ENCODE results near the gene NOC3L.

Gene NOC3L

DNA sequence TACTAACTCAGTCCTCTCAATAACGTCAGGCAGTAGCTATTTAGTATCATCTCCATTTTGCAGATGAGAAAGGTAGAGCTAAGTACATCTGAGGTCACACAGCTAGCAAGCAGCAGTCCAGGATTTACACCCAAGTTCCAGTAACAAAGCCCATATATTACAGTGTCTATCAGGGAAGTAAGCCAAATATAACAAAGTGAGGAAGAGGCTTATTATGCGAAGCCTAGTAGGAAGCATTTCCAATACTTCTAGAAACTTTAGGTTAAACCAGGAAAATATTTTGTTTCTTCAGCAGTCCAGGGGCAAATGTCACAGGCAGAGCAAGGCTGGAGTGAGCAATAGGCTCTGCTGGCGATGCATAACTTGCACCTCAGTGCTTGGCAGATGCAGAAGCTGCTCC is 53.9 kb downstream of the NOC3L start:
- H3K9me3 Mint-ChIP-seq = no peaks in the 10 kb centered on the region
- no peak for DNase-seq
- H3K4me3 Mint-ChIP-seq = no peak overlapping the region
- no peak overlapping the region for H3K27ac Mint-ChIP-seq
- H3K27me3 Mint-ChIP-seq = peaks cover 45 to 70% of the 10 kb centered on the region in 2 donors
- peaks cover 2 to 3% of the 10 kb centered on the region in 2 donors for H3K36me3 Mint-ChIP-seq
- ATAC-seq (replicated peaks) = no peak
- no peaks in the 10 kb centered on the region for H3K4me1 Mint-ChIP-seq

- ATAC-seq (replicated peaks) = no peak
These were observed 55.6 kb downstream of the NOC3L start for GRCh38 chr10:94307046-94307615.

DNA sequence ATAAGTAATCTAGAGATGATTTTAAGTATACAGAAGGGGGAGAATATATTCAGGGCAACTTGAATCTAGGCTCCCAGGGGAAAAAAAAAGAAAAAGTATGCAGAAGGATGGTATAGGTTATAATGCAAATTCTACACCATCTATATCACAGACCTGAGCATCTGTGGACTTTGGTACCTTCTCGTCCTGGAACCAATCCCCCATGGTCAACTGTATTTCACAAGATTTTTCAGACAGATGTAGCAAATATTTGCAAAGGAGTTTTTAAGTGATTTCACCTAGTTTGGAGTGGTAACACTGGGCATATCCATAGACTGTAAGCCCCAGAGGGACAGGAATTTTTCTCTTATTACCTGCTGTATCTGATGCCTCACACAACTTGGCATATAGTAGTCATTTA is 58.8 kb downstream of the NOC3L start:
- H3K27me3 Mint-ChIP-seq = peaks cover 29 to 72% of the 10 kb centered on the region in 2 donors
- no peaks in the 10 kb centered on the region for H3K36me3 Mint-ChIP-seq
- no peak overlapping the region for H3K27ac Mint-ChIP-seq
- H3K4me1 Mint-ChIP-seq = peaks cover 0 to 7% of the 10 kb centered on the region in 2 donors
- ATAC-seq (replicated peaks) (no peak), DNase-seq (no peak)
- H3K9me3 Mint-ChIP-seq = no peaks in the 10 kb centered on the region
- H3K4me3 Mint-ChIP-seq = no peak overlapping the region

More at GRCh38 chr10:94307046-94307615, 55.6 kb downstream of the NOC3L start:
- Mint-ChIP-seq H3K36me3 (peaks cover 0 to 2% of the 10 kb centered on the region in 2 donors), H3K9me3 (no peaks in the 10 kb centered on the region), H3K4me3 (no peak overlapping the region), H3K27ac (no peak overlapping the region), H3K27me3 (peaks cover 41 to 78% of the 10 kb centered on the region in 2 donors), H3K4me1 (no peaks in the 10 kb centered on the region)
- no peak for DNase-seq

DNA sequence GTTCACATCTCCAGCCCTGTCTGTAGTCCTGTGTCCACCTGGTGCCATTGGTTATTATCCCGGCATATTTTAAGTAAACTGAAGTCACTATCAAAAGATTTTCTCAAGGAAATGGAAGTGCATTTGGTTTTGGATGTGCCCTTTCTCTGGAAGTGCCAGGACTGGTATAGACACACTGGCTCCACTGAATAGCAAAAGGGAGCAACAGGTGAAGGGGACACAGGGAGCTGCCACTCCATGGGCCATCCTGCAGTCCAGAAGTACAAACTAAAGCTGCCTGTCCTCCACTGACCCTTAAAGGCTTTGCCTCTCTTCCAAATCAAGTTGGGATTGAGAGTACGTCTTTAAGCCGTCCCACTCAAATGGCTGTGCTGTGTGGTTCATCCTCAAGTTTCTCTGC is 62.7 kb downstream of the NOC3L start:
- no peak for ATAC-seq (replicated peaks)
- no peak for DNase-seq
- Mint-ChIP-seq H3K36me3 (no peaks in the 10 kb centered on the region), H3K4me3 (no peak overlapping the region), H3K9me3 (peaks cover 0 to 1% of the 10 kb centered on the region in 2 donors), H3K27me3 (peaks cover 21 to 65% of the 10 kb centered on the region in 2 donors), H3K27ac (no peak overlapping the region), H3K4me1 (peaks cover 0 to 7% of the 10 kb centered on the region in 2 donors)

- DNase-seq (no peak), ATAC-seq (replicated peaks) (peak; percentile 65 to 67)
- H3K27ac Mint-ChIP-seq = no peak overlapping the region
- H3K4me1 Mint-ChIP-seq = peaks cover 0 to 7% of the 10 kb centered on the region in 2 donors
- peaks cover 0 to 1% of the 10 kb centered on the region in 2 donors for H3K9me3 Mint-ChIP-seq
- H3K36me3 Mint-ChIP-seq = no peaks in the 10 kb centered on the region
- H3K27me3 Mint-ChIP-seq = peaks cover 22 to 62% of the 10 kb centered on the region in 2 donors
- H3K4me3 Mint-ChIP-seq = no peak overlapping the region
These were observed 63.3 kb downstream of the NOC3L start for GRCh38 chr10:94299417-94299816.

DNA sequence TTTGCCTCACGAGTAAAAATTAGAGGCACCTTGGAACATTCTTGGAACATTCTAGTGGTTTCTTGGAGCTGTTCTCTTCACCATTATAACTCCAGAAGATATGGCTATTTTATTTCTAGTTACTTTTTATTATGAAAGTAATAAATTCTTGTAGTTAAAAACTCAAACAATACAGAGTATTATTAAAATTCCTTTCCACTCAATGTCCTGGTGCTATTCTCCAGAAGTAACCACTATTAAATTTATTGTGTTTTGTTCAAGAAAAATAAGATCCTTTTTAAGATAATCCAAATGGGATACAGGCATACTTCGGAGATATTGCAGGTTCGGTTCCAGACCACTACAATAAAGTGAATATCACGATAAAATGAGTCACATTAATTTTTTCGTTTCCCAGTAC is 68.6 kb downstream of the NOC3L start:
- Mint-ChIP-seq H3K27ac (no peak overlapping the region), H3K9me3 (peaks cover 0 to 1% of the 10 kb centered on the region in 2 donors), H3K4me1 (peaks cover 0 to 2% of the 10 kb centered on the region in 2 donors), H3K27me3 (peaks cover 22 to 42% of the 10 kb centered on the region in 2 donors), H3K4me3 (no peak overlapping the region), H3K36me3 (no peaks in the 10 kb centered on the region)
- DNase-seq = no peak
- ATAC-seq (replicated peaks) = no peak

GRCh38 chr10:94293354-94293753 is 69.4 kb downstream of the NOC3L start:
- Mint-ChIP-seq H3K9me3 (peaks cover 0 to 1% of the 10 kb centered on the region in 2 donors), H3K4me3 (no peak overlapping the region), H3K4me1 (no peaks in the 10 kb centered on the region), H3K36me3 (no peaks in the 10 kb centered on the region), H3K27ac (no peak overlapping the region), H3K27me3 (peaks cover 17 to 39% of the 10 kb centered on the region in 2 donors)
- ATAC-seq (replicated peaks) (no peak), DNase-seq (no peak)

- DNase-seq (no peak), ATAC-seq (replicated peaks) (no peak)
- H3K27ac Mint-ChIP-seq = no peak overlapping the region
- no peaks in the 10 kb centered on the region for H3K36me3 Mint-ChIP-seq
- H3K4me1 Mint-ChIP-seq = no peaks in the 10 kb centered on the region
- no peak overlapping the region for H3K4me3 Mint-ChIP-seq
- H3K9me3 Mint-ChIP-seq = peaks cover 0 to 1% of the 10 kb centered on the region in 2 donors
- peaks cover 19 to 43% of the 10 kb centered on the region in 2 donors for H3K27me3 Mint-ChIP-seq
These were observed 70.2 kb downstream of the NOC3L start for GRCh38 chr10:94292434-94293090.

DNA sequence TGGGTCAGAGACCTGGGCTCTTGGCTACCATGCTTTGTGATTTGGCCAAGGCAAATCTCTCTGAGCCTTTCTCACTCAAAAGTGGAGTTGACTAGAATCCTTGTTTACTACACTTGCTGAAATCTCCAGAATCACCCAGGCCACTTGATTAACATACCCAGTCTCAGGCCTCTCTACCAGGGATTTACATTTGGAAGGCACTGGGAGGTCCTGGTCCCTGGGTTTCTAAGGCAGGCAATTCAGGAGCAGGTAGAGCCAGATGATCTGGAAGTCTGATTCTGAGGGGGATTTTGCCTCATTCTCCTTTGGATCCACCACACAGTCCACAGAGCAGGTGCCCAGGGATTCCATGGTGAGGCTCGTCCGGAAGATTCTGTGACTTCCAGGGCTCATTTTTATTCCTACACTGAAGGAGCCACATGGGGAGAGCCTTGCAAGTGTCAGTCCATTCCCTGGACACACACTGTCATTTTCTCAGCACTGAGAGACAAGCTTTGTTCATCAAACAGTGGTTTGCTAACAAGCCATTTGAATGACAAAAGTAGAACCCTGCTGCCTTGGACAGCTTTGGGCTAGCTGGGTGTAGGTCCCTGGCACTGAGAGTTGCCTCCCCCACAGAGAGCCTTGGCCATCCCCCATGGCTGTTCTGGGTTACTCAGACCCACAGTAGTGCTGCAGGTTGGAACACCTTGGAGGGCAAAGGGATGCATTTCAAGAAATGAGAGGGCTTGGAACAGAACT is 74.2 kb downstream of the NOC3L start:
- ATAC-seq (replicated peaks) = no peak
- H3K27me3 Mint-ChIP-seq = peaks cover 13 to 38% of the 10 kb centered on the region in 2 donors
- DNase-seq = no peak

GRCh38 chr10:94287336-94287735 is 75.4 kb downstream of the NOC3L start:
- no peak for ATAC-seq (replicated peaks)
- Mint-ChIP-seq H3K27me3 (peaks cover 13 to 38% of the 10 kb centered on the region in 2 donors), H3K27ac (no peak overlapping the region), H3K9me3 (no peaks in the 10 kb centered on the region), H3K4me3 (no peak overlapping the region), H3K36me3 (no peaks in the 10 kb centered on the region), H3K4me1 (no peaks in the 10 kb centered on the region)
- DNase-seq = no peak

More for the DNA sequence above, 74.2 kb downstream of the NOC3L start:
- no peak overlapping the region for H3K4me3 Mint-ChIP-seq
- H3K9me3 Mint-ChIP-seq = no peaks in the 10 kb centered on the region
- no peaks in the 10 kb centered on the region for H3K4me1 Mint-ChIP-seq
- H3K36me3 Mint-ChIP-seq = no peaks in the 10 kb centered on the region
- no peak overlapping the region for H3K27ac Mint-ChIP-seq

DNA sequence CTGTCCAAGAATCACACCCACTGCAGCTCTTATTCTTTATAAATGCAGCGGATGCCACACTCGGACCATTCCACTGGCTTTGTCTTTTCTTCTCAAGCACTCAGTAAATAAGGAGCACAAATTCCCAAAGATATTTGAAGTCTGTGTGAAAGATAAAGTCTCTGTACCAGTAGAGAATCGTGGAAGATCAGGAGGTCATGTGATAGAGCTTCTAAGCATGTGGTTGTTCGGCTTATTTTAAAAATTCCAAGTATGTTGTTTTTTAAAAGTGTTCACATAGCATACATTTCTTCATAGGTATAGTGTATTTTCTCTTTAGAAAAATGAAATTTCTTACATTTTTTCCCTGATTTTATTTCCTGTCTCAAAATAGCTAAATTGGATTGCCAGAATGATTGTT is 75.8 kb downstream of the NOC3L start:
- Mint-ChIP-seq H3K4me3 (no peak overlapping the region), H3K9me3 (no peaks in the 10 kb centered on the region), H3K4me1 (no peaks in the 10 kb centered on the region), H3K27me3 (peaks cover 13 to 36% of the 10 kb centered on the region in 2 donors), H3K36me3 (no peaks in the 10 kb centered on the region), H3K27ac (no peak overlapping the region)
- ATAC-seq (replicated peaks) = no peak
- DNase-seq = no peak

DNA sequence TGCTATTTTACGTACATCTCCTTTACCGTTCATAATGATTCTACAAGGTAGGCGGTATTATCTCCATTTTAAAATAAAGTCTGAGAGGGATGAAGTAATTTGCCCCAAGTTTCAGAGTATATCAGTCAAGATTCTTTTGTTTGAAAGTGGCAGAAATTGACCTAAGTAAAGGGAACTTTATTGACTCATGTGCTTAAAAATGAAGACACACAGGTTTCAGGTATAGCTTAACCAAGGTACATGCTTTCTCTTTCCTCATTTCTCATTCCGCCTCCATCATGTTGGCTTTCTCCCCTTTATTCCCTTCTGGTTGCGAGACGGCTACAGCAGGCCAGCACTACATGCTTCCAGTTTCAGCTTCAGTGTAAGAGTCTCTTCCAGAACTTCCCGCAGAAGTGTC is 77.5 kb downstream of the NOC3L start:
- H3K4me1 Mint-ChIP-seq = peaks cover under 1 to 1% of the 10 kb centered on the region in 2 donors
- no peaks in the 10 kb centered on the region for H3K9me3 Mint-ChIP-seq
- no peak for ATAC-seq (replicated peaks)
- H3K4me3 Mint-ChIP-seq = no peak overlapping the region
- peaks cover 13 to 33% of the 10 kb centered on the region in 2 donors for H3K27me3 Mint-ChIP-seq
- no peaks in the 10 kb centered on the region for H3K36me3 Mint-ChIP-seq
- H3K27ac Mint-ChIP-seq = no peak overlapping the region
- DNase-seq = no peak

All from stimulated activated naive B cell treated with anti-CD40 and anti-IgM and Interleukin-4, amounts not matched to agents 10 μg/mL and 1 μg/mL and 100 μg/mL, for 72 hours (primary cell).